H9 (cell line): ENCODE measurements around the gene HMGCL. TPM values are rescaled to one million over a fixed set of nuclear protein-coding genes. Genes with fewer than 3 reads are reported as not detected.

ENCODE experiments used
- DNase-seq: peaks from one replicate; pipeline ENCODE4 v3.0.0-alpha.2; 2017
- H2AFZ ChIP-seq: one replicate; pipeline ENCODE4 v1.6.1; 2013; ENCODE audit warnings: mild to moderate bottlenecking, low read length, control low read depth, moderate library complexity
- H2AK5ac ChIP-seq: 2 replicates; pipeline ENCODE4 v1.6.1; 2013; ENCODE audit warnings: low read length, control low read depth, mixed read lengths; ENCODE audit not compliant: insufficient read length
- H2BK120ac ChIP-seq: one replicate; pipeline ENCODE4 v1.6.1; 2013; ENCODE audit warnings: low read depth, mild to moderate bottlenecking, low read length, control low read depth, inconsistent platforms; ENCODE audit not compliant: poor library complexity, severe bottlenecking
- H2BK12ac ChIP-seq: 2 replicates; pipeline ENCODE4 v1.6.1; 2013; ENCODE audit warnings: low read length, control low read depth, mixed read lengths, low read depth; ENCODE audit not compliant: insufficient read length
- H2BK15ac ChIP-seq: 2 replicates; pipeline ENCODE4 v1.6.1; 2013; ENCODE audit warnings: low read depth, low read length, control low read depth
- H2BK20ac ChIP-seq: one replicate; pipeline ENCODE4 v1.6.1; 2013; ENCODE audit warnings: low read depth, mild to moderate bottlenecking, low read length, control low read depth, inconsistent platforms; ENCODE audit not compliant: poor library complexity, severe bottlenecking
- H2BK5ac ChIP-seq: 2 replicates; pipeline ENCODE4 v1.6.1; 2013; ENCODE audit warnings: low read length, control low read depth, mixed read lengths; ENCODE audit not compliant: insufficient read length
- H3K14ac ChIP-seq: 2 replicates; pipeline ENCODE4 v1.6.1; 2013; ENCODE audit warnings: low read length, control low read depth; ENCODE audit not compliant: insufficient read depth
- H3K18ac ChIP-seq: 2 replicates; pipeline ENCODE4 v1.6.1; 2013; ENCODE audit warnings: low read depth, mild to moderate bottlenecking, mixed read lengths, low read length, control low read depth; ENCODE audit not compliant: insufficient read length
- H3K23ac ChIP-seq: 2 replicates; pipeline ENCODE4 v1.6.1; 2013; ENCODE audit warnings: low read length, control low read depth, mixed read lengths, low read depth; ENCODE audit not compliant: insufficient read length
- H3K23me2 ChIP-seq: 2 replicates; pipeline ENCODE4 v1.6.1; 2013; ENCODE audit warnings: low read depth, mild to moderate bottlenecking, mixed read lengths, low read length, control low read depth; ENCODE audit not compliant: insufficient read length, poor library complexity, severe bottlenecking
- H3K27ac ChIP-seq: 2 replicates; pipeline ENCODE4 v1.5.1; 2013; ENCODE audit warnings: low read length, control low read depth, mixed read lengths, low read depth; ENCODE audit not compliant: insufficient read length
- H3K27me3 ChIP-seq: 2 replicates; pipeline ENCODE4 v1.6.1; 2013; ENCODE audit warnings: low read length, control low read depth, inconsistent platforms; ENCODE audit not compliant: insufficient read depth
- H3K4ac ChIP-seq: 2 replicates; pipeline ENCODE4 v1.6.1; 2013; ENCODE audit warnings: low read depth, mild to moderate bottlenecking, control low read depth, inconsistent platforms, low read length, moderate library complexity
- H3K4me1 ChIP-seq: 2 replicates; pipeline ENCODE4 v1.6.1; 2013; ENCODE audit warnings: low read length, control low read depth, inconsistent platforms; ENCODE audit not compliant: insufficient read depth
- H3K4me2 ChIP-seq: 2 replicates; pipeline ENCODE4 v1.6.1; 2013; ENCODE audit warnings: low read length, control low read depth, mixed read lengths; ENCODE audit not compliant: insufficient read length, insufficient read depth
- H3K56ac ChIP-seq: 2 replicates; pipeline ENCODE4 v1.6.1; 2013; ENCODE audit warnings: low read depth, mild to moderate bottlenecking, mixed read lengths, low read length, control low read depth; ENCODE audit not compliant: insufficient read length
- H3K79me1 ChIP-seq: 2 replicates; pipeline ENCODE4 v1.6.1; 2013; ENCODE audit warnings: low read depth, mild to moderate bottlenecking, moderate library complexity, low read length, control low read depth, inconsistent platforms; ENCODE audit not compliant: insufficient read depth, poor library complexity, severe bottlenecking
- H3K79me2 ChIP-seq: 2 replicates; pipeline ENCODE4 v1.6.1; 2013; ENCODE audit warnings: low read length, control low read depth, inconsistent platforms; ENCODE audit not compliant: insufficient read depth
- H3K9ac ChIP-seq: 2 replicates; pipeline ENCODE4 v1.6.1; 2013; ENCODE audit warnings: low read length, control low read depth, mixed read lengths; ENCODE audit not compliant: insufficient read length; ENCODE audit errors: extremely low read depth
- H3K9me3 ChIP-seq: one replicate; pipeline ENCODE4 v1.6.1; 2013; ENCODE audit warnings: low read depth, low read length, inconsistent platforms; ENCODE audit not compliant: control insufficient read depth
- H3T11ph ChIP-seq: one replicate; pipeline ENCODE4 v1.6.1; 2013; ENCODE audit warnings: mild to moderate bottlenecking, low read length, control low read depth, inconsistent platforms
- H4K20me1 ChIP-seq: one replicate; pipeline ENCODE4 v1.6.1; 2013; ENCODE audit not compliant: control insufficient read depth, insufficient read length, insufficient read depth
- H4K5ac ChIP-seq: 2 replicates; pipeline ENCODE4 v1.6.1; 2013; ENCODE audit warnings: low read depth, mild to moderate bottlenecking, mixed read lengths, low read length, control low read depth; ENCODE audit not compliant: insufficient read length
- H4K8ac ChIP-seq: replicated peaks from 2 replicates; pipeline ENCODE4 v1.6.1; 2013; ENCODE audit warnings: low read length, control low read depth, mixed read lengths, low read depth; ENCODE audit not compliant: insufficient read length
- H4K91ac ChIP-seq: 2 replicates; pipeline ENCODE4 v1.6.1; 2013; ENCODE audit warnings: low read depth, mild to moderate bottlenecking, moderate library complexity, mixed read lengths, low read length, control low read depth; ENCODE audit not compliant: insufficient read length
- H3K27ac Mint-ChIP-seq, 3 experiments: 2 replicates in 2 of 3; 3 replicates in 1 of 3; pipeline ENCODE4 v1.8.0; 2020 to 2021; ENCODE audit warnings: mixed read lengths in 3 of 3, mild to moderate bottlenecking in 1 of 3, moderate library complexity in 1 of 3
- H3K27me3 Mint-ChIP-seq: 2 replicates; pipeline ENCODE4 v1.8.0; 2021; ENCODE audit warnings: low read depth, mild to moderate bottlenecking, moderate library complexity, mixed read lengths
- H3K36me3 Mint-ChIP-seq, 3 experiments: 2 replicates in 2 of 3; 3 replicates in 1 of 3; pipeline ENCODE4 v1.8.0; 2020 to 2021; ENCODE audit warnings: low read depth in 3 of 3, mixed read lengths in 3 of 3; ENCODE audit not compliant: insufficient read depth in 1 of 3
- H3K4me1 Mint-ChIP-seq, 2 experiments: 2 replicates each; pipeline ENCODE4 v1.8.0; 2020; ENCODE audit warnings: mixed read lengths in 2 of 2
- H3K4me3 Mint-ChIP-seq, 2 experiments: 2 replicates in 1 of 2; 3 replicates in 1 of 2; pipeline ENCODE4 v1.8.0; 2020 to 2021; ENCODE audit warnings: mild to moderate bottlenecking in 2 of 2, mixed read lengths in 2 of 2, moderate library complexity in 1 of 2
- H3K9me3 Mint-ChIP-seq, 2 experiments: 2 replicates in 1 of 2; 3 replicates in 1 of 2; pipeline ENCODE4 v1.8.0; 2020; ENCODE audit warnings: mild to moderate bottlenecking in 2 of 2, mixed read lengths in 2 of 2, moderate library complexity in 1 of 2
- CTCF ChIP-seq: fragments of 200-600 bp; sonication (generic); conservative IDR thresholded peaks from 3 replicates; pipeline ENCODE4 v1.8.0; 2021; ENCODE audit warnings: antibody characterized with exemption, mild to moderate bottlenecking
- WGBS: extraction: QIAGEN DNeasy Blood & Tissue Kit; methylation state at CpG from one replicate; pipeline ENCODE4 v1.1.7; 2013; ENCODE audit warnings: missing lambda C conversion rate, low lambda C conversion rate, mixed read lengths; ENCODE audit not compliant: insufficient read length; ENCODE audit errors: extremely low coverage; 5-methylcytosine and 5-hydroxymethylcytosine counted together
- total RNA-seq: library from RNA; stranded (reverse); gene quantifications from 2 replicates; pipeline ENCODE4 v1.2.1, GENCODE V29; 2021

Gene HMGCL
- total RNA-seq, 1 experiment from 2014 or later: 15.9 TPM

GRCh38 chr1:23869051-23869450, 43.8 kb upstream of the HMGCL start:
- Histone ChIP-seq H2AK5ac (no peak overlapping the region), H2BK12ac (no peak overlapping the region), H4K91ac (no peak overlapping the region), H2BK15ac (no peak overlapping the region), H2BK120ac (no peak overlapping the region), H3K79me1 (no peaks in the 10 kb centered on the region), H3K18ac (no peak overlapping the region), H3K4me2 (no peak overlapping the region), H3K23ac (no peak overlapping the region), H3K23me2 (peaks cover 6% of the 10 kb centered on the region), H4K5ac (no peak overlapping the region), H3K56ac (no peak overlapping the region), H2BK20ac (no peak overlapping the region), H3K9me3 (no peaks in the 10 kb centered on the region), H3K27me3 (peaks cover 3% of the 10 kb centered on the region; the same call in 1 of the 2 replicates), H2AFZ (no peak overlapping the region), H4K20me1 (no peaks in the 10 kb centered on the region), H3K4me1 (no peaks in the 10 kb centered on the region), H3T11ph (no peak overlapping the region), H3K4ac (no peak overlapping the region), H3K27ac (no peak overlapping the region), H3K14ac (no peak overlapping the region), H3K79me2 (no peaks in the 10 kb centered on the region), H3K9ac (no peak overlapping the region), H4K8ac (no peak overlapping the region), H2BK5ac (no peak overlapping the region)
- Mint-ChIP-seq H3K27ac (no peak overlapping the region), H3K27me3 (peaks cover 38% of the 10 kb centered on the region), H3K4me1 (peaks cover 5 to 14% of the 10 kb centered on the region in 2 experiments), H3K9me3 (peaks cover 0 to 3% of the 10 kb centered on the region in 2 experiments; a peak in 1 of 5 replicates), H3K4me3 (peak overlapping the region in 1 of 2 experiments; percentile 84; a peak in 1 of 5 replicates), H3K36me3 (peaks cover 0 to 3% (median 0%) of the 10 kb centered on the region in 3 experiments; a peak in 1 of 7 replicates)
- TF ChIP-seq CTCF: no peak
- DNase-seq: no peak
- WGBS: no CpG with 5 or more reads among the region's 10 CpGs
